GM21360 (cell line): Measurements from ENCODE around the gene STAT3.
"Not testable (repeated sequence)": the region's sequence is repeated elsewhere in the genome, so short reads cannot be mapped to it uniquely, and the experiment has no call there.

Experiments
- ATAC-seq: cut with Tn5 transposase; IDR thresholded peaks from one replicate; pipeline ENCODE4 v1.9.1; 2021; ENCODE audit warnings: mild to moderate bottlenecking, moderate library complexity; ENCODE audit not compliant: unreplicated experiment

STAT3 gene

GRCh38 chr17:42303694-42304093, 84.5 kb downstream of the STAT3 start:
- ATAC-seq: no peak

- ATAC-seq: no peak
Observed at GRCh38 chr17:42301022-42301421, 87.2 kb downstream of the STAT3 start.

DNA sequence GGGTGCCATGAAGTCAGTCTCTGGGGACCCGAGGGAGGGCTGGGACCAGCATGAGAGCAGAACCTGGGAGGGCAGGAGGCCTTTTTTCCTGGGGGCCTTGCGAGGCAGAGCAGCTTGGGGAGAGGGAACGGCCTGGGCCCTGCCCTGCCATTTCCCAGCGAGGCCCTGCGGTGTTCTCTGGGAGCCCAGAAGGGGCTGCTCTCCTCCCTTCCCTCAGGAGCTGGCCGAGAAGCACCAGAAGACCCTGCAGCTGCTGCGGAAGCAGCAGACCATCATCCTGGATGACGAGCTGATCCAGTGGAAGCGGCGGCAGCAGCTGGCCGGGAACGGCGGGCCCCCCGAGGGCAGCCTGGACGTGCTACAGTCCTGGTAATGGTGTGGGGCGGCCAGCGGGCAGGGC, 88.3 kb downstream of the STAT3 start:
- not testable (repeated sequence) for ATAC-seq

DNA sequence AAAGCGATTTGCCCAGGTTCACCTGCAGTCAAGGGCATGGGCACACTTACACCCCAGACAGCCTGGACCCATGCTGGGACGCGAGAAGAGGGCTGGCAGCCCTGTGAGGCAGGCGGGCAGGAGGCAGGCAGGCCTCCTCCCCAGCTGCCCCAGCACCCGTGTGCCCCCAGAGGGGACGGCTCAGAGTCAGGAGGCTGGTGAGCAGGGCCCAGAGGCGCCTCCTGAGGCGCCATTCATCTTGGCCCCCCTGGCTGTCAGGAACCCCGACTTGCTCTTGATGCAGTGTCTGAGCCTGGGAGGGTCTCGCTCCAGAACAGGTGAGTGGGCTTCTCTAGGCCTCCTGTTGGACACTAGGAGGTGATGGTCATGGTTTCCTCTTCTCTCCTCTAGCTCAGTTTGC, 88.9 kb downstream of the STAT3 start:
- ATAC-seq: not testable (repeated sequence)

DNA sequence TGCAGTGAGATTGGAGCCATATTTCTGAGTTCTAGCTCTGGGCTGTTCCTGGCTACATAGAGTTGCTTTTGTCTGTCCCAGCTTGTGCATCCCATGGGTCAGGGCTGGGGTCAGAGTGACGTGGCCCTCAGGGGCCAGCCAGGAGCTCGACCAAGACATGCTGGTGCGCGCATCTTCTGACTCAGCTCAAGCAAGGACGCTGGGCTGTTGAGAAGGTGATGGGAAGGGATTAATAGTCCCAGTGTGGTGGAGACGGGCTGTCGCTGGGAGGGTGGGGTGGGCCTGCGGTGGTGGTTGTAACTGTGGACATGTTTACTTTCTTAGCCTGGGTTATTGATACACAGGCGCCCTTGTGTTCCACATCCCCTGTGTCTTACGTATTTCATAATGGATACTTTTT, 90.5 kb downstream of the STAT3 start:
- ATAC-seq: not testable (repeated sequence)

DNA sequence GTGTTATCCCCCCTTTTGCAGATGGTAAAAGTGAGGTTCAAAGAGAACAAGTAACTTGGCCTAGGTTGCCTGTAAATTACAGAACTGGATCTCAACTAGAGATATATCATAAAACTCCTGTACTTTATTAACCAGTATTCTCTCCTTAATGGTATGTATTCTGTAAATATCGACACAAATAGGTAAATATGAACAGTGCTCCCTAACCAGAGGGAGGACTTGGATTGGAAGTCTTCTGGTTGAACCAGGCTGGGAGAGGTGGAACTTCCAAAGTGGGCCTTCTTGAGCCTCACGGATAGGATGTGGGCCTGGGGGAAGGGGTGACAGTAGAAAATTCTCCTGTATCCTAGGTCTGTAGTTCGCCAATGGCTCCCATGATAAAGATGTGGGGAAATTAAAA, 92.2 kb downstream of the STAT3 start:
- ATAC-seq: no peak

DNA sequence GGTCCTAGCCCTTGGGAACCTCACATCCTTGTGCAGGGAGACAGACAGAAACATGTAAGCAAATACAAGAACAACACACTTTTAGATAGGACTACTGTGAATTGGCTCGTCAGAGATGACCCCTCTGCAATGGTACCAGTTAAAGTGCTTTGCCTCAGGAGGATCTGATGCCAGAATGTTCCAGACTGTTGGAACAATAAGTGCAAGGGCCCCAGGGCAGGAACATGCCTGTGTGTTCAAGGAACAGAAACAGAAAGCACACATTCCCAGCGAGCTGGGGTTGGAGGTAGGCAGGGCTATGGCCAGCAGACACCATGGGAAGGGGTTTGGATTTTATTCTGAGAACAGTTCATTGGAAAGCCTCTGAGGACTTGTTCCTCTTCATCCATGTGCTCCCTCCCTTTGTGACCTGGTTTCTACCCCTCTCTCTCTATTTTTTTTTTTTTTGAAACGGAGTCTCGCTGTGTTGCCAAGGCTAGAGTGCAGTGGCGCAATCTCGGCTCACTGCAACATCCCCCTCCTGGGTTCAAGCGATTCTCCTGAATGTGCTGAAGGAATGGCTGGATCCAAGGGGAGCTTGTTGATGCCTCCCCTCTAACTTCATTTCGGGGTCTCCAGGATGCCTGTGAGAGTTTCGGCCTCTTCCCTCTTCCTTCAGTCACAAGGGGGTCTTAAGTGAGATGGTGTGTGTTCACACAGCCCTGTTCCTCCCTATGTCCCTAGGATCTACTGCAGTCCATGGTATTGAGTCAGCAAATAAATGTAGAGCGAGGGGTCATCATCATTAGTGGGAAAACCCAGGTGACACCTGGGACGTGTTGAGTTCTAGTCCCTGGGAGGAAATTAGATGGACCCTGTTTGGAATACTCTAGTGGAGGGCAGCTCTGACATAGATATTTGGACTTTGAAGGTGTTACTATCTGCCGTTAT, 93.5 kb downstream of the STAT3 start:
- no peak for ATAC-seq

GRCh38 chr17:42291129-42291528, 97.1 kb downstream of the STAT3 start:
- ATAC-seq: no peak

DNA sequence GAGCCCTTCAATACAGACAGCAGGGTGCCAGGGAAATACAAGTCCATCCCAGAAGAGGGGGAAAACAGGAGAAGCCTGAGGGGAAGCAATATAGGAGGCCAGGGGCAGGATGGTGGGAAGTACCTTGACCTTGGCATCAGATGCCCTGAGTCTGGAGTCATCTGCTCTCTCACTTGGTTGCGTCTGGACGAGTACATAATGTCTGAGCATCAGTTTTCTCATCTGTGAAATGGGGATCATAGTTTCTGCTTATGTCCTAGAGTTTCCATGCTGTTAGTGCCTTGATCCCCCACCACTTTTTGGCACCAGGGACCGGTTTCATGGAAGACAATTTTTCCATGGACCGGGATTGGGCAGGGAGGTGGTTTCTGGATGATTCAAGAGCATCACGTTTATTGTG, 97.7 kb downstream of the STAT3 start:
- no peak for ATAC-seq

DNA sequence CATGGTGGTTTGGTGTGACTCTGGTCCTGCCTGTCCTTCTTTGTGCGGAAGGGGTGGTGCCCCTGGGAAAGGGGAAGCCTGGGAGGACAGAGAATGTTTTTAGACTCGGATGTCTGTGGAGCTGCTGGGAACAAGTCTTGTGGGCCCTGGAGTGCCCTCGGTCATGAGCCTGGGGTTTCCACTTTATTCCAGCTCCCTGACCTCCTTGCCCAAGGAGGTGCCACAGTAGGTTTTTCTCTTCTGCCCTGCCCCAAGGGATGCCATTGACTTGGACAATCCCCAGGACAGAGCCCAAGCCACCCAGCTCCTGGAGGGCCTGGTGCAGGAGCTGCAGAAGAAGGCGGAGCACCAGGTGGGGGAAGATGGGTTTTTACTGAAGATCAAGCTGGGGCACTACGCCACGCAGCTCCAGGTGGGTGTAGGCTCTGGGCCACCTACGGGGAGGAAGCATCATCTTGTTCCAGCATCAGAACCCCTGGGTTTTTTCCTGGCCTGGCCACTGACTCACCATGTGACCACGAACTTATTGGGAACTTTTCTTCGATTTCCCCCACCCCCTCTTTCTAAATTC, 98.5 kb downstream of the STAT3 start:
- ATAC-seq: no peak

DNA sequence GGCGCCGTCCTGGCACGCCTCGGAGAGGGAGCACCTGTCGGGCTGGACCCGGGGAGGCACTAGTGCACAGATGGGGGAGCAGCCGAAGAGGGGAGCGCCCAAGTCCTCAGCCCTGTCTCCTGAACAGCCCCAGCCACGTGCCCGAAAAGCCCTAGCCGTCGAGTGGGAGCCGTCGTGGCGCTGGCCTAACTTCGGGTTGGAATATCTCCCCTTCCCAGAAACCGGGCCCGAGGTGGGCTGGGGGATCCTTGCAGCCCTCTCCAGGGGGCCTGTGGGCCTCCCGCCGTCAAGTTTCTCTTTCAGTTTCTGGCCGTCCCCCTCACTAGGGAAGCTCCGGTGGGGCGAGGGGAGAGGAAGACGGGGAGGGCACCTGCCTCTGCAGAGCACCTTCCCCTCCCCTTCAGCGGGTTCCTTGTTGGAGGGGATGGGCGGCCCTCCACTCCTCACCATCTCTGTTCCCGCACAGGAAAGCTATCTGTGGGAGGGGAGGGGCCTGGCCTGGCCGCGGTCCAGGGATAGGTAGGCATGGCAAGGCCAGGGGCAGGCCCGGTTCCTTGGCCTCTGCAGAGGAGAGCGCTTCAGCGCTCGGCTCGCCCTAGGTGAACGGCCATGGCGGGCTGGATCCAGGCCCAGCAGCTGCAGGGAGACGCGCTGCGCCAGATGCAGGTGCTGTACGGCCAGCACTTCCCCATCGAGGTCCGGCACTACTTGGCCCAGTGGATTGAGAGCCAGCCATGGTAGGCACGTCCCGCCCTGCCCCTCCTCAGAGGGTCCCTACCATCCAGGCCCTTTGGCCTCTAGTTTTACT, 99.2 kb downstream of the STAT3 start:
- no peak for ATAC-seq

- ATAC-seq: no peak
Observed at GRCh38 chr17:42287977-42288802, 100.1 kb downstream of the STAT3 start, which contains the start of gene STAT5A. STAT5A (plus strand) TSS chr17:42288498; CDS start chr17:42289412, 914 bp downstream.

DNA sequence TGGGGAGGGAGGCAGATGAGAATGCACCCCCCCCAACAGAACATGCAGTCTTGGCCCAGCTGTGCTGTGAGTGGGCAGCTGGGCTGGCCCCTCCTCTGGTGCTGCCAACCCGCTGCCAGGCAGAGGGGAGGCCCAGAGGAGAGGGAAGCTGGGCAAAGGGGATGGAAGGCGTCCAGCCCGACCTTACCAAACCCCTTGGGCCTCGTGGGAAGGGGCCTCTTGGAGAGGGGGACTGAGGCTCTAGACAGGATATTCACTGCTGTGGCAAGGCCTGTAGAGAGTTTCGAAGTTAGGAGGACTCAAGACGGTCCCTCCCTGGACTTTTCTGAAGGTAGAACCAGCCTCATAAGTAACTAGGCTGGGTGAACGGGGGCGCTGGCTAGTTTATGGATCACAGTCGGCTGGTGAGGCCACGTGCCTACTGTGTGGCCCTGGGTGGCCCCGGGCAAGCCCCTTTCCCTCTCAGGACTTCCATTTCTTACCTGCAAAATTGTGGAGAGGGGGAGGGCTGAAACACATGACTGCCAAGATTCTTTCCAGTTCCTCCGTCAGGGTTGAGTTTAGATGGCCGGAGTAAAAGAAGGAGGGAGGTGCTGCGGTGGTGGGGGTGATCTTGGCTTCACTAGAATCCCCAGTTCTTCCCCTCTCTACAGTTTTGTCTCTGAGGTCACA, 100.8 kb downstream of the STAT3 start:
- no peak for ATAC-seq

DNA sequence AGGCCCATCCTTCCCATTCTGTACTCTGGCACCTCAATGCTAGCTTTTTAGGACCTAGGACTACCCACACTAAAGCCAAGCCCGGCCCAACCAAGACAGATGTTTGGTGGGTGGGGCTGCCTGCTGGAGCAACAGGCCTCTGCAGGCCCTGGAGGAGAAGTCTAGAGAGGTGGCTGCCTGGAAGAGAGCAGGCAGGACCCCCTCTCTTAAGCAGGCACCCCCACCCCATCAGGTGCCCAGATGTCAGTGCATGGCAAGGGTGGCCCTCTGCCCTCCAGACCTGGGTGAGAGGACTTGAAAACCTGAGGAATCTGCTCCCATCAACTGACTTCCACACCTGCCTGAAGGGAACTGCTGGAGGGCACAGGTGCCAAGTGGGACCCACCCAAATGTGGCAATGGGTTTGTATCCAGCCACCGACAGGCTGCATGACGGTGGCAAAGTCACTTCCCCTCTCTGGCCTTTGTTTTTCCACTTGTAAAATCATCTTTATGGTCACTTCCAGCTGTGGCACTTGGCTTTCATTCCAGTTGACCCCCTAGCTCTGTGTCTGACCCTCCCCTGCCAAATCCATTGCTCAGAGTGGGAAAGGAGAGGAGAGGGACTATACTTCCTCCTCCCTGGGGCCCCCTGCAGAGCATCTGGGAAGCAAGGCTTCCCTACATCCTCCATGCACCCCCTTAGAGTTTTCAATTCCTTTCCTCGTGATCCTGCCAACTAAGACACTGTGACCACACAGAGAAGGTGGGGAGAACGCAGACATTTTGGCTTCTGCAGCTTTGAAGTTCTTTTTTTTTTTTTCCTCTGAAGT, 101.6 kb downstream of the STAT3 start:
- ATAC-seq: no peak

DNA sequence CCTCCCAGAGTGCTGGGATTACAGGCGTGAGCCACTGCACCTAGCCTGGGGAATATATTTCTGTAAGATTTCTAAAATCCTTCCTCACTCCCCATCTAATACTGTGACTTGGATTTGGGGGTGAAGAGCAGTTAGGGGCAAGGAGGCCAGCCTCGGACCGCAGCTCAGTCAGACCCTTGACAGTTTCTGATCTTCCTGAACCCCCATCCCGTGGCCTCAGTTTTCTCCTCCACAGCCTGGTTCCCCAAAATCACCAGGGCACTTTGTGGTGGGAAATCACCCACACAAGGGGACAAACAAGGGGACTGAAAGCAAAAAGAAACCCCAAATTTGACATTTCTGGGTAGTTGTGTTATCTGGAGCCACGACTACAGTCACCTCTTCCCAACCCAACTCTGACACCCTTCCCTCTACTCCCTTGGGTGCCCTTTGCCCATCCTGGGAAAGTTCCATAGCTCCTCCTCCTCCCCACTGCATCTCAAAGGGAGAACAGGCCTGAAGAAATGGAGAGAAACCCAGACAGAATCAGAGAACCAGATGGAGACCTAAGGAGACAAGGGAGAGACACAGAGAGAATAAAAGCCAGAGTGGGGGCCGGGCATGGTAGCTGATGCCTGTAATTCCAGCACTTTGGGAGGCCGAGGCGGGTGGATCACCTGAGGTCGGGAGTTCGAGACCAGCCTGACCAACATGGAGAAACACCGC, 102.7 kb downstream of the STAT3 start:
- no peak for ATAC-seq

GRCh38 chr17:42284566-42284965, 103.7 kb downstream of the STAT3 start:
- ATAC-seq: no peak

DNA sequence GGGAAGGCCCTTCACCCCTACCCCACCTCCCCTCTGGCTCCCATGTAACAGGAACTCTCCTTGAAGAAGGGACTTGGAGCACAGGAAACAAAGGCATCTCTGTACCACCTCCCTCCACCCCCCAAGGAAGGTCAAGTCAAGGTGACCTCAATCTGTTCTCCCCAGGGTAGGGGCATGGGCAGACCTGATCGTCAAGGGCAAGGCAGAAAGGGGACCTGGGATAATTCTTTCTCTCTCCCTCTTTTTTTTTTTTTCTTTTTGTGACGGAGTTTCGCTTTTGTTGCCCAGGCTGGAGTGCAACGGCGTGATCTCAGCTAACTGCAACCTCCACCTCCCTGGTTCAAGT, 104.2 kb downstream of the STAT3 start:
- no peak for ATAC-seq

DNA sequence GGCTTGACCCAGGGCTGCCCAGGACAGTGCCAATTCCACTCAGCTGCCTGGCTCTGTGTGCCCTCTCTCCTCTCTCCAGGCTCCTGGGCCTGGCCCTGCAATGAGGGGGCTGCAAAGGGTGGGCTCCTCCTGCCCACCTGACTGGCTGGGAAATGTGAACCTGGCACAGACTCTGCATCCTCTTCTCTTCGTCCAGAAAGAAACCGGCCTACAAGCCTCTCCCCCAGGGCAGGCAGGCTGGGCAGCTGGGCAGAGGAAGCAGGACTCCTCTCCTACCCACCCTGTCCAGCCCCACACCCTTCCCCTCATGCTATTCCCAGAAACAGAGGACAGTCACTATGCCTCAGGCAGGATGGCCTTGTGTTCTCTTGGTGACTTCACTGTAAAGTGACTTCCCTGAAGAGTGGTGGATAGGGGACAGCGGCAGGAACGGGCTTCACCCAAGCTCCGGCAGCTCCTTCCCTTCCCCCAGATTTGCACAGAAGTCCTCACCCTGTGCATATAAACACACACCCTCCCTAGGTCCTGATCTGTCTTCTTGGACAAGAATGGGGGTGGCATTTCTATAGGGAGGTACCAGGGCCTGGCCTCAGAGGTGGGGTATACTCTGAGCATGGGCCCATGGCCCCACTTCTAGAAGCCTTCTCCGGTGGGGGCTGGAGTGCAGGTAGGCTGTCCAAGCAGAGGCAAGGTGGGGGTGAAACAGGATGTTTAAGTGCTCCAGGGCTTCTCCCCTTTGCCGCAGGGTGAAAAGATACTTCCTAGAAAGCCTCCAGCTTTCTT, 104.8 kb downstream of the STAT3 start:
- no peak for ATAC-seq
